ENCODE results near the gene NUDT1. TPM values are rescaled to one million over a fixed set of nuclear protein-coding genes. Genes with fewer than 3 reads are reported as not detected.

The NUDT1 gene
- total RNA-seq, 1 donor from 2014 or later = 37.5 TPM

Other genes with a start within 250 kb of the NUDT1 start
- 23.7 TPM for gene MAD1L1, start 9.3 kb upstream of the NUDT1 start, total RNA-seq
- gene MRM2, start within 50 bp of the NUDT1 start, total RNA-seq = 17.3 TPM
- gene SNX8, start 72.2 kb downstream of the NUDT1 start, total RNA-seq = 21.7 TPM
- gene EIF3B, start 112.6 kb downstream of the NUDT1 start, total RNA-seq = 119 TPM
- 4.1 TPM for gene CHST12, start 161.4 kb downstream of the NUDT1 start, total RNA-seq
- gene GRIFIN, start 234.2 kb downstream of the NUDT1 start, total RNA-seq = not detected

All from esophagus mucosa (tissue), 1 donor.